Hepatocyte (in vitro differentiated cells): ENCODE data around the gene LEAP2.

Experiments used
- EZH2 ChIP-seq: fragments of 200-600 bp; sonication (generic); IDR thresholded peaks from 2 replicates; pipeline ENCODE4 v1.6.1; 2016; ENCODE audit warnings: antibody characterized with exemption, mild to moderate bottlenecking, borderline replicate concordance
- EZH2phosphoT487 ChIP-seq: fragments of 200-600 bp; sonication (generic); IDR thresholded peaks from one replicate; pipeline ENCODE4 v1.6.1; 2018; ENCODE audit warnings: antibody characterized with exemption, mild to moderate bottlenecking, low read depth, moderate library complexity; ENCODE audit not compliant: unreplicated experiment, severe bottlenecking
- TF ChIP-seq, protein P1 (sequence below): fragments of 200-600 bp; sonication (generic); IDR thresholded peaks from 2 replicates; pipeline ENCODE4 v1.5.1; 2016; ENCODE audit warnings: antibody characterized with exemption, mild to moderate bottlenecking; ENCODE audit not compliant: poor library complexity

DNA sequence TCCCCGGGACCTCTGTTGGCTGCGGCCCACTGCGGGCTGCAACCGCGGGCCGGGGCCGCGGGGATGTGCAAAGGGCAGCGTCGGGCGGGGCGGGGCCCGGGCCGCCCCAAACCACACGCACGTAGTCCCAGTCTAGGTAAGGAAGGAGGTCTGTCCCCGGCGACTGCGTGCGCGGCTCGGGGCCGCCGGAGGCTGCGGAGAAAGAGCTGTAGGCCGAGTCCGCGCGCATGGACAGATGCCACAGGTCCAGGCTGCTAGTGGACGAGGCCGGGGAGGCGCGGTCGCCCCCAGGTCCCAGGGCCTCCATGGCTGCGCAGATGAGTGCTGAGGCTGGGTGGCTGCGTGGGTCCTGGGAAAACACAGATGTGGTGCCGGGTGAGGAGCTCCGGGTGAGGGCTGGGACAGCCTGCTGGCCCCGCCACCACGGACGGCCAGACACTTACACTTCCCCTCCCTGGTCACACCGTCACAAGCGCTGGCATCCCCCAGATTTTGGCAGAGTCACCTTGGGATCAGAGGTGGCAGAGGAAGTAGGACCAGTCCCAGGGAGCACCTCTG is 47.6 kb upstream of the LEAP2 start:
- TF ChIP-seq EZH2 (no peak), EZH2phosphoT487 (no peak)
- TF ChIP-seq, protein P1, sequence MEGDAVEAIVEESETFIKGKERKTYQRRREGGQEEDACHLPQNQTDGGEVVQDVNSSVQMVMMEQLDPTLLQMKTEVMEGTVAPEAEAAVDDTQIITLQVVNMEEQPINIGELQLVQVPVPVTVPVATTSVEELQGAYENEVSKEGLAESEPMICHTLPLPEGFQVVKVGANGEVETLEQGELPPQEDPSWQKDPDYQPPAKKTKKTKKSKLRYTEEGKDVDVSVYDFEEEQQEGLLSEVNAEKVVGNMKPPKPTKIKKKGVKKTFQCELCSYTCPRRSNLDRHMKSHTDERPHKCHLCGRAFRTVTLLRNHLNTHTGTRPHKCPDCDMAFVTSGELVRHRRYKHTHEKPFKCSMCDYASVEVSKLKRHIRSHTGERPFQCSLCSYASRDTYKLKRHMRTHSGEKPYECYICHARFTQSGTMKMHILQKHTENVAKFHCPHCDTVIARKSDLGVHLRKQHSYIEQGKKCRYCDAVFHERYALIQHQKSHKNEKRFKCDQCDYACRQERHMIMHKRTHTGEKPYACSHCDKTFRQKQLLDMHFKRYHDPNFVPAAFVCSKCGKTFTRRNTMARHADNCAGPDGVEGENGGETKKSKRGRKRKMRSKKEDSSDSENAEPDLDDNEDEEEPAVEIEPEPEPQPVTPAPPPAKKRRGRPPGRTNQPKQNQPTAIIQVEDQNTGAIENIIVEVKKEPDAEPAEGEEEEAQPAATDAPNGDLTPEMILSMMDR, result no peak
